NCI-H2196 (cell line): ENCODE measurements around the gene SIX3.

Experiments used
- DNase-seq: peaks from one replicate; lab custom pipeline; 2025; ENCODE audit not compliant: unreplicated experiment; lab: John Stamatoyannopoulos, UW

The SIX3 gene

GRCh38 chr2:44980751-44981713, 39.5 kb downstream of the SIX3 start:
- no peak for DNase-seq

- DNase-seq, result peak; percentile 92
Observed at GRCh38 chr2:44981714-44982108, 40.2 kb downstream of the SIX3 start.

GRCh38 chr2:44983836-44984604, 42.5 kb downstream of the SIX3 start:
- DNase-seq, result no peak

- DNase-seq, result no peak
Observed at GRCh38 chr2:44989176-44989575, 47.7 kb downstream of the SIX3 start.

GRCh38 chr2:44994377-44994776, 52.9 kb downstream of the SIX3 start:
- no peak for DNase-seq
